GM12801 (cell line): ENCODE results near the gene SUPT5H.

Experiments used
- TF ChIP-seq, protein P1 (sequence below): IDR thresholded peaks from one replicate; pipeline ENCODE4 v1.5.1; 2011; ENCODE audit warnings: control low read depth; ENCODE audit not compliant: insufficient read length; ENCODE audit errors: extremely low read depth

Gene SUPT5H

DNA sequence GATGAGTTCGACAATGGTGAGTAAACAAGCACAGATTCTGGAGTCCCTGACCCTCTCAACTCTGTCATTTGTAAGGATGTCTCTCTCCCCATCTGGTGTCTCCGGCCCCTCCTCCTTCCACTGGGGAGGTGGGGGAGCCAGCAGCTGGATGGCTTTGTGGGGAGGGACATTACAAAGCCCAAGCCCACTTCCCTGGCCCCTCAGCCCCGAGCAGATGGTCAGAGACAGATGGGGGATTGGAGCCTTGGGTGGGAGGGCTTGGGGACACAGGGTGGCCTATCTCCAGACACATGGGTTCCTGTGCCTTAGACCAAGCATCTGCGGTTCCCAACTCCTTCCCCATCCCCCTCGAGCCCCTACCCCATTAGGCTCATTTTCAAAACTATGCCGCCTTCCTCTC is 37.8 kb downstream of the SUPT5H start:
- TF ChIP-seq, protein P1, sequence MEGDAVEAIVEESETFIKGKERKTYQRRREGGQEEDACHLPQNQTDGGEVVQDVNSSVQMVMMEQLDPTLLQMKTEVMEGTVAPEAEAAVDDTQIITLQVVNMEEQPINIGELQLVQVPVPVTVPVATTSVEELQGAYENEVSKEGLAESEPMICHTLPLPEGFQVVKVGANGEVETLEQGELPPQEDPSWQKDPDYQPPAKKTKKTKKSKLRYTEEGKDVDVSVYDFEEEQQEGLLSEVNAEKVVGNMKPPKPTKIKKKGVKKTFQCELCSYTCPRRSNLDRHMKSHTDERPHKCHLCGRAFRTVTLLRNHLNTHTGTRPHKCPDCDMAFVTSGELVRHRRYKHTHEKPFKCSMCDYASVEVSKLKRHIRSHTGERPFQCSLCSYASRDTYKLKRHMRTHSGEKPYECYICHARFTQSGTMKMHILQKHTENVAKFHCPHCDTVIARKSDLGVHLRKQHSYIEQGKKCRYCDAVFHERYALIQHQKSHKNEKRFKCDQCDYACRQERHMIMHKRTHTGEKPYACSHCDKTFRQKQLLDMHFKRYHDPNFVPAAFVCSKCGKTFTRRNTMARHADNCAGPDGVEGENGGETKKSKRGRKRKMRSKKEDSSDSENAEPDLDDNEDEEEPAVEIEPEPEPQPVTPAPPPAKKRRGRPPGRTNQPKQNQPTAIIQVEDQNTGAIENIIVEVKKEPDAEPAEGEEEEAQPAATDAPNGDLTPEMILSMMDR: no peak

DNA sequence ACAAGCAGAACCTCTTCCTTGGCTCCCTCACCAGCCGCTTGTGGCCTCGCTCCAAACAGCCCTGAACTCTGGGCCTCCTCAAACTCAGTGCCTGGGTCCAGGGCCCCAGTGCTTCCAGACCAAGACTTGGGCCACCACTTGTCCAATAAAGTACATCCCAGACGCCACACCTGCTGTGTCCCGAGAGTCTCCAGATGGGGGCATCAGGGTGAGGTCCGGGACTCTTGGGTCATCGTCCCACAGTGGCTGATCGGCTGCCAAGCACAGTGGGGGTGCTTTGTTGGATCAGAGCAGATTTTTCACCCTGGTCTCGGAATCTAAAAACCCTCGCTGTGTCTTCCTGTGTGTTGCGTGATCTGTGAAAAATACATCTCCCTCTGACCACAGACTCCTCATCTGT is 44.4 kb downstream of the SUPT5H start:
- TF ChIP-seq, protein P1: no peak

DNA sequence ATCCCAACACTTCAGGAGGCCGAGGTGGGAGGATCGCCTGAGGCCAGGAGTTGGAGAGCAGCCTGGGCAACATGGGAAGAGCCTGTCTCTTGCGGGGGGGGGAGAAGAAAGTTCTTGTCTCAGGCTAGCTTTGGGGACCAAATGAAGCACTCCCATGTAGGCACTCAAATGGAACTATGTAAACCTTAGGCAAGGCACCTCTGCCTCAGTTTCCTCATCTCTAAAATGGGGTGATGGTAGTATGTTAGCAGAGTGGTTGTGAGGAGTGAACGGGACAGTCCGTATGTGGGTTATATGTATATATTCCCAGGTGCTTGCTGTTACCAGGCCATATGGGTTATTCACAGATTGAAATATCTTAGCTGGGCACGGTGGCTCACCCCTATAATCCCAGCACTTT is 46.8 kb downstream of the SUPT5H start:
- TF ChIP-seq, protein P1: no peak

DNA sequence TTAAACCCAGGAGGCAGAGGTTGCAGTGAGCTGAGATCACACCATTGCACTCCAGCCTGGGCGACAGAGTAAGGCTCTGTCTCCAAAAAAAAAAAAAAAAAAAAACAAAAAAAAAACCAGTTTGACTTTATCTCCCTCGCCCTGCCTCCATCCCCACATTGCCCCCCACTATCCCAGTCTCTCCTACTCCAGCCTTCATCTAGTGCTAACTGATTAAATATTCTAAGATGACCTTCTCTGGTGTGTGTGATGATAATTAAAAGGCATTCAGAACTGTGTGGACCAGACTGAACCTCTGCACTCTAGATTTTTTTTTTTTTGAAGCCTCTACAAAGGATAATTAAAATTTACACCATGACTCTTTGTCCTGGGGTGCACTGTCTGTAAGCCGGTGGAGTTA is 47.4 kb downstream of the SUPT5H start:
- TF ChIP-seq, protein P1: no peak

DNA sequence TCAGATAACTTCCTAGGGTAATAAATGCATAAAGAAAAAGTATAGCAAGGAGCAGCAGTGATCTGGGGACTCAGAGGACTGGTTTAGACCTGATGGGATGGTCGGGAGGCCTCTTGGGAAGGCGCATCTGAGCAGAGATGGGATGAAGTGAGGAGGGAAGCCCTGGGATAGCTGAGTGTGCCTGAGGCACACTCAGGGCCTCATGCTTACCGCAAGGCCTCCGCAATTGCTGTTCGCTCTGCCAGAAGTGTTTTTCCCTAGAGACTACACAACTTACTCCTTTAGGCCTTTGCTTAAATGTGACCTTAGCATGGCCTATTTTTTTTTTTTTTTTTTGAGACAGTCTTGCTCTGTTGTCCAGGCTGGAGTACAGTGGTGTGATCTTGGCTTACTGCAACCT is 49.3 kb downstream of the SUPT5H start:
- TF ChIP-seq, protein P1: no peak

DNA sequence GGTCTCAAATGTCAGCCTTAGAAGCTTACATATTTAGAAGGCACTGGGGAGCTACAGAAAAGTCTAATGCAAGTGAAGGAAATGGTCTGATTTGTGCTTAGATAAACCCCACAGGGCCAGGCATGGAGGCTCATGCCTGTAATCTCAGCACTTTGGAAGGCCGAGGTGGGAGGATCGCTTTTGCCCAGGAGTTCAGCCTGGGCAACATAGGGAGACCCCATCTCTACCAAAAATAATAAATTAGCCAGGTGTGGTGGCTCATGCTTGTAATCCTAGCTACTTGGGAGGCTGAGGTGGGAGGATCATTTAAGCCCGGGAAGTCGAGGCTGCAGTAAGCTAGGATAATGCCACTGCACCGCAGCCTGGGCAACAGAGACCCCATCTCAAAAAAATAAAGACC is 50.7 kb downstream of the SUPT5H start:
- TF ChIP-seq, protein P1: no peak

DNA sequence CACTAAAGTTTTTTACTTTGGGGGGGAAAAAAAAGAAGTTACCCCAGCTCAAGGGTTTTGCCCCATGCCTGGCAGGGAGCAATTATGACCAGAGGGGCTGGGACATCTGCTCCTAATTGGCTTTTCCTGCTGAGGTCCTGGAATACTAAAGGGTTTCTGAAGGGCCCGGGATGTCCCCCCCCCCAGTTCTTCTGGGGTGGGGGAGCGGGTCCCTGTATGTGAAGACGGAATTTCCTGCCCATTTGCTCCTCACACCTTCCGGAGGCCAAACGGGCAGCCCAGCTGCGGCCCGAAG is 52.3 kb downstream of the SUPT5H start:
- TF ChIP-seq, protein P1: no peak
